H1 (cell line): Measurements from ENCODE around the gene CXCL10.

Experiments
- ATF2 ChIP-seq: IDR thresholded peaks from 2 replicates; pipeline ENCODE4 v1.6.1; 2012; ENCODE audit warnings: low read length, inconsistent platforms
- CHD2 ChIP-seq: IDR thresholded peaks from 2 replicates; pipeline ENCODE4 v1.6.1; 2012; ENCODE audit warnings: low read length, improper control_type of control experiment

GRCh38 chr4:75973766-75974165 is 49.5 kb downstream of the CXCL10 start:
- TF ChIP-seq ATF2: no peak
- TF ChIP-seq CHD2: no peak
